Measurements from ENCODE around the gene NGFR. TPM values are rescaled to one million over a fixed set of nuclear protein-coding genes. Genes with fewer than 3 reads are reported as not detected.

The NGFR gene
- total and polyA plus RNA-seq, 9 donors, result 0.35 to 13.2 (median 3.4) TPM

DNA sequence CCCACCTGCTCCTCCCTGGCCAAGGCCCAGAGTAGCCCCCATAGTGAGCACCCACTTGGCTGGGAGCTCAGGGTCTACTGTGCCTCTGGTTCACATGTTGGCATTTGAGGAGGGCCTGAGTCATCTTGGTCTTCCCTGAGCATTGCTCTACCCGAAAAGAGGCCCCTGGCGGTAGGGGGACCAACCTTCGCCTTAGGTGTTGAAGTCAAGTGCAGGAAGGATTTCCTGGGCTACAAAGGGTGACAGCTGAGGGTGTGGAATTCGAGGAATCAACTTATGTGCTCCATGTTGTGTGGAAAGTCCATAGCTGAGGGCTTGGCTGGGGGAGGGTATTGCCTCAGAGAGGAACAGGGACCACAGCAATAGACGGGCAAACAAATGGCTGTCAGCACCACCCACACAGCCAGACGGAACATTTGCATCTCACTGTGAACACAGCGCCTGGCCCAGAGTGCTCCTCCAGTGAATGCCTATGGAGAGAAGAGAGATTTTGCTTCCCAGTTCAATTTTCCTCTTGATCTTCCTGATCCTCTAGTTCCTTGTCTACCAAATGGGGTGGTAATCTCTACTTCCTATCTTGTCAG lies 35.6 kb upstream of the NGFR start:
- no peak for DNase-seq
- H3K4me3 ChIP-seq, result no peak overlapping the region
- no peaks in the 10 kb centered on the region for H3K9me3 ChIP-seq
- 59 to 73% (median 65%) methylated on average over 7 of the region's 7 CpGs for WGBS, 3 donors
- no peak overlapping the region for H3K27ac ChIP-seq
- TF ChIP-seq POLR2A (IDR thresholded peaks at IDR 0.05) (no peak), EP300 (IDR thresholded peaks at IDR 0.05) (no peak)
- TF ChIP-seq, protein P1, sequence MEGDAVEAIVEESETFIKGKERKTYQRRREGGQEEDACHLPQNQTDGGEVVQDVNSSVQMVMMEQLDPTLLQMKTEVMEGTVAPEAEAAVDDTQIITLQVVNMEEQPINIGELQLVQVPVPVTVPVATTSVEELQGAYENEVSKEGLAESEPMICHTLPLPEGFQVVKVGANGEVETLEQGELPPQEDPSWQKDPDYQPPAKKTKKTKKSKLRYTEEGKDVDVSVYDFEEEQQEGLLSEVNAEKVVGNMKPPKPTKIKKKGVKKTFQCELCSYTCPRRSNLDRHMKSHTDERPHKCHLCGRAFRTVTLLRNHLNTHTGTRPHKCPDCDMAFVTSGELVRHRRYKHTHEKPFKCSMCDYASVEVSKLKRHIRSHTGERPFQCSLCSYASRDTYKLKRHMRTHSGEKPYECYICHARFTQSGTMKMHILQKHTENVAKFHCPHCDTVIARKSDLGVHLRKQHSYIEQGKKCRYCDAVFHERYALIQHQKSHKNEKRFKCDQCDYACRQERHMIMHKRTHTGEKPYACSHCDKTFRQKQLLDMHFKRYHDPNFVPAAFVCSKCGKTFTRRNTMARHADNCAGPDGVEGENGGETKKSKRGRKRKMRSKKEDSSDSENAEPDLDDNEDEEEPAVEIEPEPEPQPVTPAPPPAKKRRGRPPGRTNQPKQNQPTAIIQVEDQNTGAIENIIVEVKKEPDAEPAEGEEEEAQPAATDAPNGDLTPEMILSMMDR (IDR thresholded peaks at IDR 0.05), result no peak
- H3K36me3 ChIP-seq, result no peaks in the 10 kb centered on the region
- H3K4me1 ChIP-seq (ENCODE audit: insufficient read depth), result no peaks in the 10 kb centered on the region
- no peaks in the 10 kb centered on the region for H3K27me3 ChIP-seq
- intact Hi-C loops (cut with DNase I), result no loop called here

DNA sequence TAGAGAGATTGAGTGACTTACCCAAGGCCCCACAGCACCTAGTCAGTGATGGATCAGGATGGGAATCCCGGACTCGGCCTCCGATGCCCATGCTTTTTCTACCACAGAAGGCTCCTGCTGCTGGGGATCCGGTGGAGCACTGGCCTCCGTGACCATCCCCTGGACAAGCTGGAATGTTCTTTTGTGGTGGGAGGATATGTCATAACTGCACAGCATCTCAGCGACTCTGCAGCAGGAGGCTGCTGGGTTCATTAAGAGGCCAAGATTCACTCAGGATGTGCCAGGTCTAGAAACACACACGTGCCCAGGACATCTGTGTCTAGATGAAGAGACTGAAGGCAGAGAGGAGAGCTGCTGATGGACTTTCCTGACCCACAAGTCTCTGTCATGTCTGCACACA lies 34.7 kb upstream of the NGFR start:
- H3K4me1 ChIP-seq (ENCODE audit: insufficient read depth), result no peaks in the 10 kb centered on the region
- intact Hi-C loops (cut with DNase I), result no loop called here
- no peak overlapping the region for H3K27ac ChIP-seq
- H3K4me3 ChIP-seq, result no peak overlapping the region
- WGBS, 3 donors, result 61 to 68% (median 61%) methylated on average over 7 of the region's 7 CpGs
- TF ChIP-seq POLR2A (IDR thresholded peaks at IDR 0.05) (no peak), EP300 (IDR thresholded peaks at IDR 0.05) (no peak)
- TF ChIP-seq, protein P1 (IDR thresholded peaks at IDR 0.05), result no peak
- no peaks in the 10 kb centered on the region for H3K9me3 ChIP-seq
- DNase-seq, result no peak
- no peaks in the 10 kb centered on the region for H3K36me3 ChIP-seq
- no peaks in the 10 kb centered on the region for H3K27me3 ChIP-seq

DNA sequence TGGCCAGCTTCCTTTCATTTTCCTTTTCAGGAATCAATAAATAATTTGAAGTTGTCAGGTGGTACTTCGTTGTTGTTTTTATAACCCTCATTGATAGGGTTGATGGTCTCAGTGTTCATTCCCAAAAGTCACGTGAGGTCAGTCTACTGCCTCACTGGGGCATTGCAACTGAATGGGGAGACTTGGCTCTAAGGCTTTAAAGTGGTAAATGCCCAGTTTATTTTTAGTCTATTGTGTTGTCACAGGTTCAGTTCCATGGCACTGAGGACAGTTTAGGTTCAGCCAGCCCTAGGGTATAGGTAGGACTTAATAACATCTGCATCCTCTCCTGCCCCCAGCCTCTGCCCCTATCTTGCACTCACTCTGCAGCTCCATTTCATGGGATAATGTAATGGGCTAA lies 33.5 kb upstream of the NGFR start:
- 33 to 43% (median 37%) methylated on average over 2 of the region's 2 CpGs for WGBS, 3 donors

DNA sequence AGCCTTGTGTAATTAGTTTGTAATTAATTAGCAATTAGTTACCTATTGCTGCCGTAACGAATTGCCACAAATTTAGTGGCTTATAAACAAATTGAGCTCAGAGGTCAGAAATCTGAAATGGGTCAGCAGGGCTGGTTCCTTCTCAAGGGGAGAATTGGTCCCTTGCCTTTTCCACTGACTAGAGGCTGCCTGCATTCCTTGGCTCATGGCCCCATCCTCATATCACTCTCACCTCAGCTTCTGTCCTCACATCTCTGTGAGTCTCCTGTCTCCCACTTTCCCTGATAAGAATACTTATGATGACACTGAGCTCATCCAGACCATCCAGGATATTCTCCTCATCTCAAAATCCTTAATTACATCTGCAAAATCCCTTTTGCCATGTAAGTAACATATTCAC lies 31.0 kb upstream of the NGFR start:
- Histone ChIP-seq H3K27ac (no peak overlapping the region), H3K36me3 (no peaks in the 10 kb centered on the region), H3K4me1 (ENCODE audit: insufficient read depth) (no peaks in the 10 kb centered on the region), H3K27me3 (no peaks in the 10 kb centered on the region), H3K4me3 (no peak overlapping the region), H3K9me3 (no peaks in the 10 kb centered on the region)
- WGBS, 3 donors, result 61 to 85% (median 84%) methylated on average over 2 of the region's 2 CpGs
- TF ChIP-seq POLR2A (IDR thresholded peaks at IDR 0.05), result no peak
- TF ChIP-seq, protein P1 (IDR thresholded peaks at IDR 0.05), result no peak
- no peak for TF ChIP-seq EP300 (IDR thresholded peaks at IDR 0.05)
- intact Hi-C loops (cut with DNase I), result no loop called here
- DNase-seq, result no peak

More for the DNA sequence above, 33.5 kb upstream of the NGFR start:
- DNase-seq, result no peak
- intact Hi-C loops (cut with DNase I), result no loop called here
- H3K4me3 ChIP-seq, result no peak overlapping the region
- H3K27ac ChIP-seq, result no peak overlapping the region
- TF ChIP-seq EP300 (IDR thresholded peaks at IDR 0.05) (no peak), POLR2A (IDR thresholded peaks at IDR 0.05) (no peak)
- TF ChIP-seq, protein P1 (IDR thresholded peaks at IDR 0.05), result no peak
- no peaks in the 10 kb centered on the region for H3K4me1 ChIP-seq (ENCODE audit: insufficient read depth)
- no peaks in the 10 kb centered on the region for H3K9me3 ChIP-seq
- no peaks in the 10 kb centered on the region for H3K27me3 ChIP-seq
- H3K36me3 ChIP-seq, result no peaks in the 10 kb centered on the region

Measured in ovary (tissue), 9 donors.